A549 (cell line): ENCODE measurements around the gene BAHCC1. TPM values are rescaled to one million over a fixed set of nuclear protein-coding genes. Genes with fewer than 3 reads are reported as not detected.

Experiments used
- ATAC-seq, 2 experiments: fragments of 200-7000 bp in 1 of 2; fragments of >200 bp in 1 of 2; cut with Nextera tagmentation in 1 of 2; cut with Tn5 transposase in 1 of 2; 3 replicates each; pipeline versions ENCODE4 v1.8.0 to v1.9.1; 2018 to 2020; ENCODE audit warnings: mild to moderate bottlenecking in 1 of 2, moderate library complexity in 1 of 2
- CTCF ChIA-PET: fragments of 300-600 bp; sonication (Branson Sonifier 250); formaldehyde crosslinking; extraction: SDS; loops from one replicate; lab custom pipeline; 2021; ENCODE audit warnings: antibody characterized with exemption, inconsistent platforms; lab: Yijun Ruan, JAX
- POLR2A ChIA-PET: fragments of 350-600 bp; formaldehyde crosslinking; extraction: SDS; loops from one replicate; lab custom pipeline; 2021; ENCODE audit warnings: antibody characterized with exemption, inconsistent platforms; lab: Yijun Ruan, JAX
- DNase-seq, 2 experiments: peaks; one replicate each; pipeline versions ENCODE4 v3.0.0 to v3.0.0-alpha.2; 2011 to 2016; ENCODE audit warnings: low read depth in 1 of 2, low spot score in 1 of 2
- FAIRE-seq: peaks from 2 replicates; lab custom pipeline; 2011; peaks lifted over from hg19 to GRCh38; lab: Jason Lieb, UNC
- H3K27ac ChIP-seq, 2 experiments: fragments of >200 bp; sonication (Bioruptor Twin); formaldehyde crosslinking; 3 replicates each; pipeline ENCODE4 v1.5.1; 2016 to 2017
- H3K4me1 ChIP-seq: fragments of >200 bp; sonication (Bioruptor Twin); formaldehyde crosslinking; 3 replicates; pipeline ENCODE4 v1.6.1; 2016
- H3K4me2 ChIP-seq: fragments of >200 bp; sonication (Bioruptor Twin); formaldehyde crosslinking; 3 replicates; pipeline ENCODE4 v1.6.1; 2016
- H3K4me3 ChIP-seq: fragments of >200 bp; sonication (Bioruptor Twin); formaldehyde crosslinking; 3 replicates; pipeline ENCODE4 v1.5.1; 2016
- H3K9me3 ChIP-seq: fragments of >200 bp; sonication (Bioruptor Twin); formaldehyde crosslinking; 3 replicates; pipeline ENCODE4 v1.6.1; 2016
- CBX2 ChIP-seq: fragments of 200-600 bp; sonication (generic); IDR thresholded peaks from 2 replicates; pipeline ENCODE4 v1.6.1; 2016; ENCODE audit warnings: low read depth, mild to moderate bottlenecking, borderline replicate concordance
- ESRRA ChIP-seq: fragments of 150-350 bp; IDR thresholded peaks from 2 replicates; pipeline ENCODE4 v1.6.1; 2014; ENCODE audit warnings: mild to moderate bottlenecking, low read length, borderline replicate concordance
- HEYL ChIP-seq: fragments of 250-450 bp; sonication (Bioruptor Pico); IDR thresholded peaks from 2 replicates; pipeline ENCODE4 v1.8.0; 2021; ENCODE audit warnings: mild to moderate bottlenecking, moderate library complexity
- MAX ChIP-seq: IDR thresholded peaks from 2 replicates; pipeline ENCODE4 v1.6.1; 2012
- REST ChIP-seq: fragments of 200-600 bp; sonication (generic); IDR thresholded peaks from 2 replicates; pipeline ENCODE4 v1.6.1; 2016; ENCODE audit warnings: antibody characterized with exemption, mild to moderate bottlenecking, moderate library complexity
- WGBS: methylation state at CpG from one replicate; pipeline ENCODE4 v1.1.6; 2017; ENCODE audit errors: missing lambda C conversion rate; 5-methylcytosine and 5-hydroxymethylcytosine counted together
- polyA plus RNA-seq, 4 experiments: library from polyadenylated mRNA; depleted of rRNA in 3 of 4; stranded (reverse); fragments of >200 nt; fragmentation: RNase III in 1 of 4; extraction: RNeasy Plus Mini Kit Qiagen cat#74134 plus additional on column Dnase treatment in 1 of 4; gene quantifications; 2 replicates in 3 of 4; 3 replicates in 1 of 4; pipeline ENCODE4 v1.2.3, GENCODE V29; 2011 to 2017
- TF ChIP-seq, protein P1 (sequence below): fragments of 150-350 bp; IDR thresholded peaks from 2 replicates; pipeline ENCODE4 v1.6.1; 2014; ENCODE audit warnings: low read depth, mild to moderate bottlenecking, low read length
- TF ChIP-seq, protein P2 (sequence below): IDR thresholded peaks from 2 replicates; pipeline ENCODE4 v1.6.1; 2012
- TF ChIP-seq, protein P3 (sequence below): fragments of 450-650 bp; IDR thresholded peaks from 2 replicates; pipeline ENCODE4 v1.6.1; 2014; ENCODE audit warnings: antibody characterized with exemption

The BAHCC1 gene
- polyA plus RNA-seq, 2 of the 4 experiments (the other 2 are of a cell fraction): 2.6 to 5.8 TPM

- ChIA-PET CTCF (interaction anchor here (1.3 kb wide), 1 partner anchor 26 kb away, joined by 4 read pairs; no protein-coding TSS in a partner anchor), POLR2A (interaction anchor here (1.0 kb wide), 1 partner anchor 51 kb away, joined by 3 read pairs; no protein-coding TSS in a partner anchor)
- 84% methylated on average over 9 of the region's 9 CpGs for WGBS
- Histone ChIP-seq H3K4me2 (no peak overlapping the region), H3K4me1 (no peaks in the 10 kb centered on the region), H3K27ac (no peak overlapping the region), H3K9me3 (no peaks in the 10 kb centered on the region), H3K4me3 (no peak overlapping the region)
- DNase-seq: no peak
- FAIRE-seq: no peak
- no peak for ATAC-seq
- TF ChIP-seq, protein P1, sequence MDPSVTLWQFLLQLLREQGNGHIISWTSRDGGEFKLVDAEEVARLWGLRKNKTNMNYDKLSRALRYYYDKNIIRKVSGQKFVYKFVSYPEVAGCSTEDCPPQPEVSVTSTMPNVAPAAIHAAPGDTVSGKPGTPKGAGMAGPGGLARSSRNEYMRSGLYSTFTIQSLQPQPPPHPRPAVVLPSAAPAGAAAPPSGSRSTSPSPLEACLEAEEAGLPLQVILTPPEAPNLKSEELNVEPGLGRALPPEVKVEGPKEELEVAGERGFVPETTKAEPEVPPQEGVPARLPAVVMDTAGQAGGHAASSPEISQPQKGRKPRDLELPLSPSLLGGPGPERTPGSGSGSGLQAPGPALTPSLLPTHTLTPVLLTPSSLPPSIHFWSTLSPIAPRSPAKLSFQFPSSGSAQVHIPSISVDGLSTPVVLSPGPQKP: no peak
- TF ChIP-seq CBX2 (no peak), ESRRA (no peak)
- TF ChIP-seq, all 56 proteins: peak for 0
Measured at GRCh38 chr17:81470270-81470943, 75.2 kb downstream of the BAHCC1 start.

- Histone ChIP-seq H3K4me3 (no peak overlapping the region), H3K4me2 (no peak overlapping the region), H3K27ac (0 out of 6 replicates have a peak overlapping the region, but pooled peaks of 1 of the 2 experiments have one; percentile 15), H3K4me1 (no peaks in the 10 kb centered on the region), H3K9me3 (no peaks in the 10 kb centered on the region)
- DNase-seq (no peak), FAIRE-seq (no peak), ATAC-seq (no peak)
- POLR2A ChIA-PET: interaction anchor here (1.0 kb wide), 1 partner anchor 52 kb away, joined by 3 read pairs; no protein-coding TSS in a partner anchor
- TF ChIP-seq HEYL (no peak), REST (no peak)
- 86% methylated on average over 14 of the region's 14 CpGs for WGBS
- CTCF ChIA-PET: interaction anchor here (0.7 to 4.2 kb wide), 6 partner anchors 10 to 162 kb away, joined by 3 to 53 read pairs (median 4); no protein-coding TSS in a partner anchor
Measured at GRCh38 chr17:81470944-81471817, 75.9 kb downstream of the BAHCC1 start.

GRCh38 chr17:81471818-81472456, 76.7 kb downstream of the BAHCC1 start:
- peak; percentile 80 to 94 for DNase-seq
- no peaks in the 10 kb centered on the region for H3K9me3 ChIP-seq
- no peak overlapping the region for H3K4me2 ChIP-seq
- CTCF ChIA-PET: interaction anchor here (0.8 to 4.2 kb wide), 7 partner anchors 11 to 218 kb away, joined by 3 to 53 read pairs (median 4); no protein-coding TSS in a partner anchor
- H3K4me1 ChIP-seq: no peaks in the 10 kb centered on the region
- H3K4me3 ChIP-seq: no peak overlapping the region
- 0 out of 2 replicates have a peak, but pooled peaks have one; percentile 24 for TF ChIP-seq MAX
- TF ChIP-seq, protein P2, sequence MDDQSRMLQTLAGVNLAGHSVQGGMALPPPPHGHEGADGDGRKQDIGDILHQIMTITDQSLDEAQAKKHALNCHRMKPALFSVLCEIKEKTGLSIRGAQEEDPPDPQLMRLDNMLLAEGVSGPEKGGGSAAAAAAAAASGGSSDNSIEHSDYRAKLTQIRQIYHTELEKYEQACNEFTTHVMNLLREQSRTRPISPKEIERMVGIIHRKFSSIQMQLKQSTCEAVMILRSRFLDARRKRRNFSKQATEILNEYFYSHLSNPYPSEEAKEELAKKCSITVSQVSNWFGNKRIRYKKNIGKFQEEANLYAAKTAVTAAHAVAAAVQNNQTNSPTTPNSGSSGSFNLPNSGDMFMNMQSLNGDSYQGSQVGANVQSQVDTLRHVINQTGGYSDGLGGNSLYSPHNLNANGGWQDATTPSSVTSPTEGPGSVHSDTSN: no peak
- TF ChIP-seq, protein P3, sequence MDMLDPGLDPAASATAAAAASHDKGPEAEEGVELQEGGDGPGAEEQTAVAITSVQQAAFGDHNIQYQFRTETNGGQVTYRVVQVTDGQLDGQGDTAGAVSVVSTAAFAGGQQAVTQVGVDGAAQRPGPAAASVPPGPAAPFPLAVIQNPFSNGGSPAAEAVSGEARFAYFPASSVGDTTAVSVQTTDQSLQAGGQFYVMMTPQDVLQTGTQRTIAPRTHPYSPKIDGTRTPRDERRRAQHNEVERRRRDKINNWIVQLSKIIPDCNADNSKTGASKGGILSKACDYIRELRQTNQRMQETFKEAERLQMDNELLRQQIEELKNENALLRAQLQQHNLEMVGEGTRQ: peak; percentile 98
- ATAC-seq: peak in 1 of 2 experiments; percentile 71; a peak in 3 of 6 replicates
- 92% methylated on average over 28 of the region's 28 CpGs for WGBS
- POLR2A ChIA-PET: no interaction called here
- H3K27ac ChIP-seq: no peak overlapping the region
- FAIRE-seq: no peak
